C4-2B (cell line): Measurements from ENCODE around the gene OPTC.

Source experiments
- ZFX ChIP-seq: fragments of 450-650 bp; IDR thresholded peaks from 2 replicates; pipeline ENCODE4 v1.6.1; 2017
- TF ChIP-seq, protein P1 (sequence below): fragments of 450-650 bp; conservative IDR thresholded peaks from 2 replicates; pipeline ENCODE4 v1.5.1; 2017; ENCODE audit warnings: mild to moderate bottlenecking

DNA sequence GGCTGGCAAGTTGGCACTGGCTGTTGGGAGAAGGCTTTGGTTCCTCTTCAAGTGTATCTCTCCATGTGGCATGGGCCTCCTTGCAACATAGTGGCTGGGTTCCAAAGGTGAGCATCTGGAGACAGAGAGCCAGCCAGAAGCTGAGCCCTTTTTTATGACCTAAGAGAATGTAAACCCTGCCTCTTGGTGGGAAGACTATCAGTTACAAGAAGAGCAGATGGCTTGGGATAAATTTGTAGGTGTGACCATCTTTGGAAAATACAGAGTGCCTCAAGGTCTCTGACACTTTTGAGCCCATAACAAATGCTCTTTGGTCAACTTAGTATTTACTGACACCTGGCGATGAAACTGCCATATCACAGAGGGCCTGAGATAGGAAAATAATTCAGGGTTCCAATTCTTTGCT, 49.8 kb upstream of the OPTC start:
- TF ChIP-seq, protein P1, sequence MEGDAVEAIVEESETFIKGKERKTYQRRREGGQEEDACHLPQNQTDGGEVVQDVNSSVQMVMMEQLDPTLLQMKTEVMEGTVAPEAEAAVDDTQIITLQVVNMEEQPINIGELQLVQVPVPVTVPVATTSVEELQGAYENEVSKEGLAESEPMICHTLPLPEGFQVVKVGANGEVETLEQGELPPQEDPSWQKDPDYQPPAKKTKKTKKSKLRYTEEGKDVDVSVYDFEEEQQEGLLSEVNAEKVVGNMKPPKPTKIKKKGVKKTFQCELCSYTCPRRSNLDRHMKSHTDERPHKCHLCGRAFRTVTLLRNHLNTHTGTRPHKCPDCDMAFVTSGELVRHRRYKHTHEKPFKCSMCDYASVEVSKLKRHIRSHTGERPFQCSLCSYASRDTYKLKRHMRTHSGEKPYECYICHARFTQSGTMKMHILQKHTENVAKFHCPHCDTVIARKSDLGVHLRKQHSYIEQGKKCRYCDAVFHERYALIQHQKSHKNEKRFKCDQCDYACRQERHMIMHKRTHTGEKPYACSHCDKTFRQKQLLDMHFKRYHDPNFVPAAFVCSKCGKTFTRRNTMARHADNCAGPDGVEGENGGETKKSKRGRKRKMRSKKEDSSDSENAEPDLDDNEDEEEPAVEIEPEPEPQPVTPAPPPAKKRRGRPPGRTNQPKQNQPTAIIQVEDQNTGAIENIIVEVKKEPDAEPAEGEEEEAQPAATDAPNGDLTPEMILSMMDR: peak; percentile 14; the same call in 1 of the 2 replicates
- no peak for TF ChIP-seq ZFX
